ENCODE results near the gene CHAF1B. TPM values are rescaled to one million over a fixed set of nuclear protein-coding genes. Genes with fewer than 3 reads are reported as not detected.
"Not testable (repeated sequence)": the region's sequence is repeated elsewhere in the genome, so short reads cannot be mapped to it uniquely, and the experiment has no call there.

Gene CHAF1B
- total RNA-seq, 1 experiment from 2014 or later = 20.7 TPM

- TF ChIP-seq IRF1 (CRISPR knock-in tag; IDR thresholded peaks at IDR 0.05) (no peak), CREM (CRISPR knock-in tag; IDR thresholded peaks at IDR 0.05) (no peak), OVOL2 (CRISPR knock-in tag; IDR thresholded peaks at IDR 0.05; ENCODE audit: borderline replicate concordance) (no peak), MAX (CRISPR knock-in tag; IDR thresholded peaks at IDR 0.05) (no peak), RELA (CRISPR knock-in tag; IDR thresholded peaks at IDR 0.05; ENCODE audit: borderline replicate concordance) (no peak)
Measured at GRCh38 chr21:36337099-36337509, 48.1 kb upstream of the CHAF1B start (continued).

- TF ChIP-seq ZBTB21 (CRISPR knock-in tag; IDR thresholded peaks at IDR 0.05; ENCODE audit: borderline replicate concordance) (no peak), PREB (CRISPR knock-in tag; IDR thresholded peaks at IDR 0.05; ENCODE audit: borderline replicate concordance) (no peak), E2F5 (CRISPR knock-in tag; IDR thresholded peaks at IDR 0.05) (no peak), GTF2I (CRISPR knock-in tag; conservative IDR thresholded peaks at IDR 0.05) (no peak), FOXK1 (CRISPR knock-in tag; IDR thresholded peaks at IDR 0.05) (no peak), CREM (CRISPR knock-in tag; IDR thresholded peaks at IDR 0.05) (no peak), EMX1 (CRISPR knock-in tag; IDR thresholded peaks at IDR 0.05) (no peak), MLX (CRISPR knock-in tag; IDR thresholded peaks at IDR 0.05) (no peak), ZNF425 (CRISPR knock-in tag; conservative IDR thresholded peaks at IDR 0.05) (no peak), ATF1 (CRISPR knock-in tag; IDR thresholded peaks at IDR 0.05) (no peak), ZNF396 (CRISPR knock-in tag; IDR thresholded peaks at IDR 0.05; ENCODE audit: borderline replicate concordance) (no peak), ZNF317 (CRISPR knock-in tag; IDR thresholded peaks at IDR 0.05; ENCODE audit: borderline replicate concordance, low read depth) (no peak), TEAD1 (CRISPR knock-in tag; IDR thresholded peaks at IDR 0.05) (no peak), PRRX2 (CRISPR knock-in tag; IDR thresholded peaks at IDR 0.05) (no peak), NR3C1 (CRISPR knock-in tag; conservative IDR thresholded peaks at IDR 0.05; ENCODE audit: low read depth) (no peak)
- no peaks in the 10 kb centered on the region for H3K27me3 Mint-ChIP-seq (ENCODE audit: low read depth)
- ChIA-PET POLR2A (no interaction called here), CTCF (no interaction called here)
- DNase-seq (ENCODE audit: low spot score) (no peak), ATAC-seq (no peak)
- no peak overlapping the region for H3K4me3 Mint-ChIP-seq
- H3K4me1 Mint-ChIP-seq = no peaks in the 10 kb centered on the region
- H3K36me3 Mint-ChIP-seq = peaks cover 62% of the 10 kb centered on the region
- H3K9me3 Mint-ChIP-seq = no peaks in the 10 kb centered on the region
- peak overlapping the region; percentile 72 for H3K27ac Mint-ChIP-seq
Measured at GRCh38 chr21:36338975-36339374, 46.2 kb upstream of the CHAF1B start.

- H3K27ac Mint-ChIP-seq; H3K4me3 Mint-ChIP-seq; H3K4me1 Mint-ChIP-seq; H3K27me3 Mint-ChIP-seq (ENCODE audit: low read depth); CTCF ChIA-PET; POLR2A ChIA-PET; H3K9me3 Mint-ChIP-seq; ATAC-seq; DNase-seq (ENCODE audit: low spot score): not testable (repeated sequence)
- H3K36me3 Mint-ChIP-seq = peaks cover 67% of the 10 kb centered on the region
Measured at GRCh38 chr21:36342581-36342980, 42.6 kb upstream of the CHAF1B start.

All from WTC11 (cell line).